GM18867 (cell line): ENCODE data around the gene ITGB4.
"Not testable (repeated sequence)": the region's sequence is repeated elsewhere in the genome, so short reads cannot be mapped to it uniquely, and the experiment has no call there.

Source experiments
- ATAC-seq: cut with Tn5 transposase; IDR thresholded peaks from one replicate; pipeline ENCODE4 v1.9.1; 2021; ENCODE audit warnings: mild to moderate bottlenecking, moderate library complexity; ENCODE audit not compliant: unreplicated experiment

Gene ITGB4

DNA sequence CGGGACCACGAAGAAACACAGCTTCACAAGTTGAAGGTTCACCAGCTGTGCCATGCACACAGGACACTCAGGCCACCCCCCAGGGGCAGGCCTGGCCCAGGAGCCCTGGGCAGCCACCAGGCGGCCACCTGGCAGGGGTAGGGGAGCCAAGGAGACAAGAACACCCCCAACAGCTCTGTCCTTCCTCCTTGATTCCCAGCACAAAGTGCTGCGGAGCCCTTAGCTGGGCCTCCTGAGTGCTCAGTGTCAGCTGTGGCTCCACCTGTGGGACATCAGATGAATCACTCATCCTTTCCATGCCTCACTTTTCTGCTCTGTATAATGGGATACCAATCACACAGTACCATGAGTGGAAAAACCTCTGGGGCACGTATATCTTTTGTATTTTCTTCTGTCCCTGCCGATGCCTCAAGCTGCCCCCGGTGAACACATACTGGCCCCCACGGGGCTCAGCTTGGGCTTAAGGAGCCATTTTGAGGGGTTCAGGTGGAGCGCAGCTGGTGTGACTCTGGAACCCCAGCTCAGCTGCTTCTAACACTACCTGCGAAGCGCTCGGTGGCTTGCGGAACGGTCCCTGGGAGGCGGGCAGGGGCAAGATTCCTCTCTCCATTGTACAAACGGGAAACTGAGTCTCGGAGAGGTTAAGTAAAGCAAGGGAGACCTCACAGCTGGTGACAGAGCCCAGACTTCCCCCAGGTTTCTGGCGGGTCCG is 31.7 kb downstream of the ITGB4 start:
- ATAC-seq = no peak

DNA sequence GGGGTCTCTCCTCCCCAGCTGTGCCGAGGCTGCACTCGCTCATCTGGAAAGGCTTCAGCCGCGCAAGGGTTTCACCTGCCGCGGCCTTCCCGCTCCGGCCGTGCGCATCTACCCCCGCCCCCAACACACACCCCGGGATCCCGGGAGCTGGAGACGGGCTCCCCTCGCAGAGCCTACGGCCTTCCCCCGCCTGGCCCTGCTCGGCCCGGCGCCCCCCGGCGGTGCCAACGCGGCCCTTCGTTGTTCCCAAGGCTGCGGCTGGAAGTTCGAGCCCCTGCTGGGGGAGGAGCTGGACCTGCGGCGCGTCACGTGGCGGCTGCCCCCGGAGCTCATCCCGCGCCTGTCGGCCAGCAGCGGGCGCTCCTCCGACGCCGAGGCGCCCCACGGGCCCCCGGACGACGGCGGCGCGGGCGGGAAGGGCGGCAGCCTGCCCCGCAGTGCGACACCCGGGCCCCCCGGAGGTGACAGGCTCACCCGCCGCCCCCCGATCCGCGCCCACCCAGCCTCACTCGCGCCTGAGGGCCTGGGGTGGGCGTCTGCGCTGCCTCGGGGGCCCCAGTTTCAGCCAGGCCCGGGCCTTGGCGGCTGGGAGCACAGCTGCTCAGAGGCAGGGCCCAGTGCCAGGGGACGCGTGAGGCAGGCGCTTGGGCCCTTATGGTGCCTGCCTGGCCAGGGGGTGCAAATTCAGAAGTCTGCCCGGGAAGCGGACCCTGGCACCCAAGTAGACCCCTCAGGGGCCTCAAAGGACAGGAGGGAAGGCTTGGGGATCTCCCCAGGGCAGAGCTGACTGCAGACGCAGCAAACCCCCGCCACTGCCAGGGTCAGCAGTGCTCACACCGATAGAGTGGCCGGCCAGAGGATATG is 32.5 kb downstream of the ITGB4 start:
- ATAC-seq = peak; percentile 66

DNA sequence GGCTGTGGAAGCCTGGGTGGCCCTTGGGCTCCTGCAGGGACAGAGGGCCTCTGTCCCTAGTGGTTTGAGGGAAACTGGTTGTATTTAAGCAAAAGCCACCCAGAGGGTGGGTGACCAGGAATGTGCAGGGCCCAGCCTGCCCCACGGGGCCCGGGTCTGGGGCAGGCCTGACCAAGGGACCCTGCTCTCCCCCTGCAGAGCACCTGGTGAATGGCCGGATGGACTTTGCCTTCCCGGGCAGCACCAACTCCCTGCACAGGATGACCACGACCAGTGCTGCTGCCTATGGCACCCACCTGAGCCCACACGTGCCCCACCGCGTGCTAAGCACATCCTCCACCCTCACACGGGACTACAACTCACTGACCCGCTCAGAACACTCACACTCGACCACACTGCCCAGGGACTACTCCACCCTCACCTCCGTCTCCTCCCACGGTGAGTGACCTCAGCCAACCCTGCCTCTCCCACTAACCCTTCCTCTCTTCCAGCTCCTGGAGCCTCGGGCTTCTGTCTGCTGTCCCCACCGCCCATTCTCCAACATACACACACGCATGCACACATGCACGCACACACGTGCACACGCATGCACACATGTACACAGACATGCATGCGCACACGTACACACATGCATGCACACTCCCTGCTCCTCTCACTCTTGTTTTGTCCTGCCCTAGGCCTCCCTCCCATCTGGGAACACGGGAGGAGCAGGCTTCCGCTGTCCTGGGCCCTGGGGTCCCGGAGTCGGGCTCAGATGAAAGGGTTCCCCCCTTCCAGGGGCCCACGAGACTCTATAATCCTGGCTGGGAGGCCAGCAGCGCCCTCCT is 33.3 kb downstream of the ITGB4 start:
- no peak for ATAC-seq

DNA sequence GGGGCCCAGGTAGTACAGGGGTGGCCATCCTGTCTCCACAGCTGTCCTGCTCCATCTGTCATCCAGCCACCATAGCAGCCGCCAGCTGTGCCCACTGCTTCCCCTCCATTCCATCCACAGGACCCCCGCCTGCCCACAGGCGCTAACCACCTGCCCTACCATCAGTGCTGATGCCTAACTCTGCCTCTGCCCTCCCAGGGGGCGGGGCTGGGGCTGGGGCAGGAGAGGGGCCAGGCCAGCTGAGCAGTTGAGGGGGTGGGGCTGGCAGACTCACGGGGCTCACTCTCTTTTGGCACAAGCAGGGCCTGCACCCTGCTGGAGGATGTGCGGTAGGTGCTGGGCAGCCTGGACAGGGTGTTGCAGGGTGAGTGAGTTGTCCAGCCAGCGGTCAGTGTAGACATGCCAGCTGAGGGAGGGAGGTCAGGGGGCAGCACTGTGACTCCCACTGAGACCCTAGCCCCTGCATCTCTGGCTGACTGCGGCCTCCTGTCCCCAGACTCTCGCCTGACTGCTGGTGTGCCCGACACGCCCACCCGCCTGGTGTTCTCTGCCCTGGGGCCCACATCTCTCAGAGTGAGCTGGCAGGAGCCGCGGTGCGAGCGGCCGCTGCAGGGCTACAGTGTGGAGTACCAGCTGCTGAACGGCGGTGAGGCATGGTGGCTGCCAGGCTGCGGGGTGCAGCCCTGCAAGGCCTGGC is 34.1 kb downstream of the ITGB4 start:
- ATAC-seq = no peak

DNA sequence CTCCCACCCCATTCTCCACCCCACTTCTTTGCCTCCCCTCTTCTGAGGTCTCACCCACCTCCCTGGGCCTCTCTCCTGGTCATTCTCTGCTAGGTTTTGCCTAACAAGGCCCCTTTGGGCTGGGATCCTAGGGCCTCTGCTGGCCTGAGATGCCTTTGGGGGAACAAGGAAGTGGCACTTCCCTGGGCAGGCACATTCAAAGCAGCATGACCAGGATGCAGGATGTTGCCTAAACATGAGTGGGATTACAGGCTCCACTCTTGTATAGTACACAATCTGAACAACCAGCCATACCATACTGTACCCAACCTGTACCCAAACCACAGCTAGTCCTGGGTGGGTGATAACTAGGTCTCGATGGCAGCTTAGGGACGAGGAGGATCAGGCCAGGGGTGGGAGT is 34.7 kb downstream of the ITGB4 start:
- ATAC-seq = no peak

DNA sequence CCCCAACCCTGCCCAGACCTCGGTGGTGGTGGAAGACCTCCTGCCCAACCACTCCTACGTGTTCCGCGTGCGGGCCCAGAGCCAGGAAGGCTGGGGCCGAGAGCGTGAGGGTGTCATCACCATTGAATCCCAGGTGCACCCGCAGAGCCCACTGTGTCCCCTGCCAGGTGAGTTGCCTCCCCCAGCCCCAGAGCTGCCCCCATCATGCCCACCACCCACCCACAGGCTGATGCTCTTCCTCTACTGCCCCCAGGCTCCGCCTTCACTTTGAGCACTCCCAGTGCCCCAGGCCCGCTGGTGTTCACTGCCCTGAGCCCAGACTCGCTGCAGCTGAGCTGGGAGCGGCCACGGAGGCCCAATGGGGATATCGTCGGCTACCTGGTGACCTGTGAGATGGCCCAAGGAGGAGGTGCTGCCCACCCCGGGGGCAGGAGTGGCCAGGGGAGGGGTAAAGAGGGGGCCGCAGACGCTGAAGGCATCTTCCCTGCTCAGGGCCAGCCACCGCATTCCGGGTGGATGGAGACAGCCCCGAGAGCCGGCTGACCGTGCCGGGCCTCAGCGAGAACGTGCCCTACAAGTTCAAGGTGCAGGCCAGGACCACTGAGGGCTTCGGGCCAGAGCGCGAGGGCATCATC is 35.3 kb downstream of the ITGB4 start:
- ATAC-seq = no peak

DNA sequence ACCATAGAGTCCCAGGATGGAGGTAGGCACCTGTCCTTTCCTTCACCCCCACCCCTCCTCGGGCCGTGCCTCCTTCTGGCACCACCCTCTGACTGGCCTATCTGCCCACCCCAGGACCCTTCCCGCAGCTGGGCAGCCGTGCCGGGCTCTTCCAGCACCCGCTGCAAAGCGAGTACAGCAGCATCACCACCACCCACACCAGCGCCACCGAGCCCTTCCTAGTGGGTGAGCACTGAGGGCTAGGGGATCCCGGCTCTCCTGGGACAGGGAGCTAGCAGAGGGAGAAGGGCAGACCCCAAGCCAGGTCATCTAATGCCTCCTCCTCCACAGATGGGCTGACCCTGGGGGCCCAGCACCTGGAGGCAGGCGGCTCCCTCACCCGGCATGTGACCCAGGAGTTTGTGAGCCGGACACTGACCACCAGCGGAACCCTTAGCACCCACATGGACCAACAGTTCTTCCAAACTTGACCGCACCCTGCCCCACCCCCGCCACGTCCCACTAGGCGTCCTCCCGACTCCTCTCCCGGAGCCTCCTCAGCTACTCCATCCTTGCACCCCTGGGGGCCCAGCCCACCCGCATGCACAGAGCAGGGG is 35.9 kb downstream of the ITGB4 start:
- ATAC-seq = no peak

DNA sequence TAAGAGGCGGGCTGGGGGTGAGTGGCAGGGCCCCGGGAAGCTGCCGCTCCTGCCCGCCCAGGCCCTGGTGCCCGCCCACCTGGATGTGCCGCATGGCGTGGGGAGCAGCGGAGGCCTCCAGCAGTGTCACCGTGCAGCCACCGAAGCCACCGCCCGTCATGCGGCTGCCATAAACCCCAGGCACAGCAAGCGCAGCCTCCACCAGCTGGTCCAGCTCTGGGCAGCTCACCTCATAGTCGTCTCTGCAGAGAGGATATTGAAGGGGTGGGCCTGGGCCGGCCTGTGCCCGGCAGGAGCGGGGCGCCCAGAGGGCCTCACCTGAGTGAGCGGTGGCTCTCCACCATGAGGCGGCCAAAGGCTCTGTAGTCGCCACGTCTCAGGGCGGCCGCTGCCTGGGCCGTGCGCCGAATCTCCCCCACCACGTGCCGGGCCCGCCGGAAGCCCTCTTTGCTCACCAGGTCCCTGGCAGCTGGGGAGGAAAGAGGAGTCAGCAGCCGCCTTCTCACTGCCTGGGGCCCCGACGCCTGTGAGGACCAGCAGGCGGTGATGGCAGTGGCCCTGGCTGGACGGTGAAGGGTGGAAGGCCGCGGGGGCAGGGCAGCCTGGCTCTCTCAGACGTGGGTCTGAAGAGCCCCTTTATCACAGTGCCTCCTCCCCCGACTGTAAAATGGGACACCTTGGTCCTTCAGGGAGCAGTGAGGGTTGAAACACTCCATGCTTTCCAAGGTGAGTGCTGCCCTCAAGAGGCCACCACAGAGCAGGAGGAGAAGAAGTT is 37.1 kb downstream of the ITGB4 start:
- no peak for ATAC-seq

DNA sequence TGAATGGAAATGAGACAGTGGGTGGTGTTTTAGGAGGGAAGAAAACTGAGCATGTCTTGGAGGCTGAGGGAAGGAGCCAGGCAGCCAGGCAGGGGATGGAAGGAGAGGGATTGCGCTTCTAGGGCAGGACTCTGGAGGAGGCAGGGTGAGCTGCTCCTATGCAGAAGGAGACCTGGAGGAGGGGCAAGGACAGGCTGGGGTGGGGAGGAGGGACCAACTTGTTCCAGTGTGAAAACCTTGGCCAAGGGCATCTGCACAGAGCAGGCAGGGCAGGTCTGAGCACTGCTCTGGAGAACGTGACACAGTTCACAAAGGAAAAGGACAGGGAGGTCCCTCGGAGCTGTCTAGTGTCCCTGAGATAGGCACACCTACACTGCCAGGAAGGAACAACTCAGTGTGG is 38.2 kb downstream of the ITGB4 start:
- ATAC-seq = no peak

DNA sequence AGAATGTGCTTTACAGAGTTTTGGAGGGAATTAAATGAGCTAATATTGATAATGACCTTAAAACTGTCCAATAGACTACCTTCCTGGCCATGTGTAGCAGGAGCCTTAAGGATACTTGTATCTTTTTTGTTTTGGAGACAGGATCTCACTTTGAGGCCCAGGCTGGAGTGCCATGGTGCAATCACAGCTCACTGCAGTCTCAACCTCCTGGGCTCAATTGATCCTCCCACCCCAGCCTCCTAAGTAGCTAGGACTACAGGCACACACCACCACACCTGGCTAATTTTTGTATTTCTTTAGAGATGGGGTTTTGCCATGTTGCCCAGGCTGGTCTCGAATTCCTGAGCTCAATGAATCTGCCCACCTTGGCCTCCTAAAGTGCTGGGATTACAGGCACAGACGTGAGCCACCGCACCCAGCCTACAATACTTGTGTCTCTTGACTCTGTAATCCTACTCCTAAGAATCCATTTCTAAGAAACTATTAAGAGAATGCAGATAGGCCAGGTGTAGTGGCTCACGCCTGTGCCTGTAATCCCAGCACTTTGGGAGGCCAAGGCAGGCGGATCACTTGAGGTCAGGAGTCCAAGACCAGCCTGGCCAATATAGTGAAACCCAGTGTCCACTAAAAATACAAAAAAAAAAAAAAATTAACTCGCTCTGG is 38.9 kb downstream of the ITGB4 start:
- ATAC-seq = not testable (repeated sequence)

DNA sequence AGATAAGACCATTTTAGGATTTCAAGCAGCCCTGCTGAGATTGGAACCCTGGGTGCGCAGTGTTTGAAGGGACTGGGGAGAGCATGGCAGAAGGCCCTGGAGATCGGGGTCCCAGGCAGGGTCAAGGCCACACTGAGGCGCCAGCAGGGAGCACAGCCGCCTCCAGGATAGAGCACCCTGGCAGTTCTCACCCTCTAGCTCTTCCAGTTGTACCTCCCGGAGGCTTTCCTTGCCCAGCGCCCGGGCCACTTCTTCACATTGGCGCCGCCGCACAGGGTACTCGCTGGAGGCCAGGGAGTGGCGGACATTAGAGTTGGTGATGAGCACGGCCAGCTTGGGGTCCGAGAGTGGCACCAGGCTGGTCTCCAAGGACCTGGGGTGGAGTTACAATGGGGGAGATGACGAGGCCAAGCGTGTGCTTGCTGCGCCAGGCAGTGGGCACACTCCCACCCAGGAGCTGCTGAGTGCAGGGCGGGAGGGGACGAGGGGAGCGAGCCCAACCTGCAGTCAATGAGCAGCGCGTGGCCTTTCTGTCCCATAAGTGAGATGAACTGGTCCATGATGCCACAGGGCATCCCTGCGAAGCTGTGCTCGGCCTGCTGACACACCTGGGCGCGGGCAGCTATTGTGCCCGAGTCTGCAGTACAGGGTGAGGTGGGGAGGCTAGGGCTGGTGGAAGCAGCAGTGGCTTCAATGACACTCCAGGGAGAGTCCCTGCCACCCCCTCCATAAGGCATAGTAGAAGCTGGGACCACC is 41.4 kb downstream of the ITGB4 start:
- no peak for ATAC-seq

DNA sequence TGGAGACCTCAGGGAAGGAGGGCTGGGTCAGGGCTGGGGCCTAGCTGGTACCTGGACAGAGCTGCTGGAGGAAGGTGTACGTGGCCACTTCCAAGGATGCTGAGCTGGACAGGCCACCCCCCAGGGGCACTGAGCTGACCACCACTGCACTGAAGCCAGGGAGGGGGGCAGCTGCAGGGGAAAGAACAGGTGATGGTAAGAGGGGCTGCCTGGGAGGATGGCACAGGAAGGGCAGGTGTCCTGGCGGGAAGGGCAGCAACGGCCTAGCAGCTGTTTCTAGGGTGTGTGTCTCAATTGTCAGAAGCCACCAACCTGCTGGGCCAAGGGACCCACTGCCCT is 42.0 kb downstream of the ITGB4 start:
- ATAC-seq = no peak

DNA sequence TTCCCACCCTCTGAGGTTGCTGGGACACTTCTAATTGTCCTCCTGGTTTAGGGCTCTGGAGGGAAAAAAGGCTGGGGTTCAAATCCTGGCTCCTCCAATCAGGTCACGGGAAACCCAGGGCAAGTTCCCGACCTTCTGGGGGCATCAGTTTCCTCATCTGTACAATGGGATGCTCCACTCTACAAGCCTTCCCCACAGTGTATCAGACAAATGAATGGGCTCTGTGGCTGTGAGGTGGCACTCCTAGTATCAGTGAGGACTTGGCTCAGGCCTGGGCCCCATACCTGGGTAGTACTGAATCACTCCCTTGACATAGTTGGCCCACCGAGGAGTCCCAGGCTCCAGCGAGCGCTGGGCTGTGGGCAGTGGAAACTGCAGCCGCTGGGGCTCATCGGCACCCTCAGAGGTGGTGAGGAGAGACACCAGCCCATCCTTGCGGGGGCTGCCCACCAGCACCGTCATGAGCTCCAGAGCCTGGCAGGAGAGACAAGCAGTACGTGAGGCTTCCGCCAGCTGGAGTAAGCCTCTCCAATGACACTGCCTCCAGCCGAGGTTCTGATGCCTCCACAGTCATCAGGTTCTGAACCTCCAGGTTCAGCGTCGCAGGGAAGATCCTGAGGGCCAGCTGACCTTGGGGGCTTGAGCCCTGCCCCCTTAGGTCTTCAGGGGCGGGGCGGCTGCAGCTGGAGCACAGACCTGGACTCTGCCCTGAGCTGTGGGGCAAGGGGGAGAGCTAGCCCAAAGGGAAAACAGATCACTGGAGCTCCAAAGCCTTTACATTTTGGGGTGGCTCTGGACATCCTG is 42.6 kb downstream of the ITGB4 start:
- no peak for ATAC-seq

DNA sequence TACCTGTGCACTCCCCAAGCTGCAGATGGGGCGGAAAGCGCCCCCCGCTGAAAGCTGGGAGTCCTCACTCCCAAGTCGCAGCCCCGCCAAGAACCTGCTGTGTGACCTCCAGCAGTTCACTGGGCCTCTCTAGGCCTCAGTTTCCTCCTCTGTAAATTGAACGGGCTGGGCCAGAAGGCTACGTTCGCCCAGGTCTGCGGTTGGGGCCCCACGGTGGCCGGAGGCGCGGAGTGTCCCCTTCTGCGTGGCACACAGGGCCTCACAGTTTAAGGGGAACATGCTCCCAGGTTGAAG is 43.1 kb downstream of the ITGB4 start:
- ATAC-seq = no peak

DNA sequence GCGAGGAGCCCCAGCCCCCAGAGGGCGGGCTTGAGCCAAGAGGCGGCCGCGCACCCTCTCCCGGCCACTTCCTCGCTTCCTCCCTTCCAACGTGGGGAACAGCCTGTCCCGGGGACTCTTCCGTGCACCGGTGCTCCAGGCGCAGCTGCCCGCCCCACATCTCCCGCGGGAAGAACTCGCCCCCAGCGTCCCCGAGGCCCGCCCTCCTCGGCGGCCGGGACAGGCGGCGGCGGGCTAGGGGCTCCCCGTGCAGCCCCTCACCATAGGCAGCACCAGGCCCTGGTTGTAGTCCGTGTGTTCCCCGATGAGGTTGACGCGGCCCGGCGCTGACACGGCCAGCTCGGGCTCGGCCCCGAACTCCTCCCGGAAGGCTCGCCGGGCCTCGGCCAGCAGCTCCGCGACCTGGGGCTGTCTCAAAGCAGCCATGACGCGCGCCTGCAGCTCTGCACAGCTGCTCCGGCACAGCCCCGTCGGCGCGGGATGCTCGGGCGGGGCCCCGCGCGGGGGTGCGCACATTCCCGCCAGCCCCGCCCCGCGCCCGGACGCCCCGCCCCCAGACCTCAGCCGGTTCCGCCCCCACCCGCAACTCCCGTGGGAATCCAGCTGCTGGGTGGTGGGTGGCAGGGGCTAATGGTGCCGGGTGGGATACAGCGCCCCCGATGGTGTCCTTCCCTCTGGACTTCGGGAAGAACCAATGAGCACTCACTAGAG is 43.6 kb downstream of the ITGB4 start, which contains the start of gene GALK1:
Gene GALK1, minus strand, starts transcription at position 482 of the 711 bp plus-strand sequence. Its CDS starts 56 bp downstream, at position 426.
- ATAC-seq = peak; percentile 76

DNA sequence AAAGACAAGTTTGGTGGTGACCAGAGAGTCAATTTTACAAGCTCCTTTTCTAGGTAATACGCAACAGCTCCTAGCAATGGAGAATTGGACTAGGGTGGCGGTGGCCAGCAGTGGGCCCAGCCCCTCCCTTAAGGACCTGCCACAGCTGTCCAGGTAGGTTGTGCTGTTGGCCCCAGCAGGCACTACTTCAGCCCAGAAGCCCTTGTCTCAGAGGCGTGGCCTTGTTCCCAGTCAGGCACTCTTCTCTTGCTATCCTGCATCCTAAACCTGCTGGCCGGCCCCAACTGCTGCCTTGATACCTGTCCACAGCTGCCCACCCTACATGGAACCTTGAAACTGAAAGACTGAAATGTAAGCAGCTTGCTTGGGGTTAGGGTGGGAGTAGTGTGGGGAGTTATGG is 44.7 kb downstream of the ITGB4 start:
- ATAC-seq = no peak

DNA sequence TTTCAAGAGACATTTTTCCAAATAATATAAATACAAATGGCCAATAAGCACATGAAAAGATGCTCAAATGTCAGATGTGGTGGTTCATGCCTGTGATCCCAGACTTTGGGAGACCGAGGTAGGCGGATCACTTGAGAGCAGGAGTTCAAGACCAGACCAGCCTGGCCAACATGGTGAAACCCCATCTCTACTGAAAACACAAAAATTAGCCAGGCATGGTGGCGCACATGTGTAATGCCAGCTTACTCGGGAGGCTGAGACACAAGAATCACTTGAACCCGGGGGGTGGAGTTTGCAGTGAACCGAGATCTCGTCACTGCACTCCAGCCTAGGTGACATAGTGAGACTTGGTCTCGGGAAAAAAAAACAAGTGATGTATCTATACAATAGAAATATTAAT is 46.6 kb downstream of the ITGB4 start:
- ATAC-seq = no peak
